ENCODE results near the gene ECEL1.

DNA sequence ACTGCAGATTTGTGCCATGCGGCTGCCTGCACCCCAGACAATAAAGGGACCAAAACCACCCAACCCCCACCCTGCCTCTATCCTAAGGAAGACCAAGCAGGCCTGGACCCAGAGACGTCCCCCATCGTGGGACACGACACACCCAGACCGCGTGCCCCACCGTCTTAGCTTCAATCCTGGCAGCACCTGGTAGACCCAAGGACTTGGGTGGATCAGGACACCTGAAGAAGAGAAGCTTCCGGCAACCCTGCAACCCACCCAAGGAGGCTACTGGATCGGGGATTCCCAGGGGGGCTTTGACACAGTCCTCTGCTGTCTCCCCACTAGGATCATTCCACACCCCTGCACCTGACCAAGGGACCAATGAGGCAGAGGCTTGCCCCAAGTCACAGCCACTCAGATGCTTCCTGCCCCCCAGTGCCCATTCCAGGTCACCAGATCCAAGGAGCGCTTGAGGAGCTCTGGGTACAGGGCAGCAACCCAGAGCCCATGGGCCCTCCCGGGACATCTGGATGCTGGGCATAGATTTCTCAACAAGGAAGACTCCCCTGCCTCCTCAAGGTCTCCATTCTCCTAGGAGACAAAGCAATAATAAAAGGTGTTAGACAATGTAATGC lies 28.1 kb downstream of the ECEL1 start:
- TF ChIP-seq, protein P1, sequence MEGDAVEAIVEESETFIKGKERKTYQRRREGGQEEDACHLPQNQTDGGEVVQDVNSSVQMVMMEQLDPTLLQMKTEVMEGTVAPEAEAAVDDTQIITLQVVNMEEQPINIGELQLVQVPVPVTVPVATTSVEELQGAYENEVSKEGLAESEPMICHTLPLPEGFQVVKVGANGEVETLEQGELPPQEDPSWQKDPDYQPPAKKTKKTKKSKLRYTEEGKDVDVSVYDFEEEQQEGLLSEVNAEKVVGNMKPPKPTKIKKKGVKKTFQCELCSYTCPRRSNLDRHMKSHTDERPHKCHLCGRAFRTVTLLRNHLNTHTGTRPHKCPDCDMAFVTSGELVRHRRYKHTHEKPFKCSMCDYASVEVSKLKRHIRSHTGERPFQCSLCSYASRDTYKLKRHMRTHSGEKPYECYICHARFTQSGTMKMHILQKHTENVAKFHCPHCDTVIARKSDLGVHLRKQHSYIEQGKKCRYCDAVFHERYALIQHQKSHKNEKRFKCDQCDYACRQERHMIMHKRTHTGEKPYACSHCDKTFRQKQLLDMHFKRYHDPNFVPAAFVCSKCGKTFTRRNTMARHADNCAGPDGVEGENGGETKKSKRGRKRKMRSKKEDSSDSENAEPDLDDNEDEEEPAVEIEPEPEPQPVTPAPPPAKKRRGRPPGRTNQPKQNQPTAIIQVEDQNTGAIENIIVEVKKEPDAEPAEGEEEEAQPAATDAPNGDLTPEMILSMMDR (IDR thresholded peaks at IDR 0.05; ENCODE audit: low read depth, low read length), result no peak
- TF ChIP-seq EZH2phosphoT487 (IDR thresholded peaks at IDR 0.05; ENCODE audit: low read depth), result no peak
